Activated CD8-positive, alpha-beta T cell treated with anti-CD3 and anti-CD28 coated beads for 36 hours (primary cell): ENCODE results near the gene FGD1. TPM values are rescaled to one million over a fixed set of nuclear protein-coding genes. Genes with fewer than 3 reads are reported as not detected.

Source experiments
- ATAC-seq: fragments of 200-7000 bp; cut with Tn5 transposase; one replicate; pipeline ENCODE4 v1.10.0; 2021; ENCODE audit warnings: mild to moderate bottlenecking, moderate library complexity
- CTCF ChIA-PET: fragments of 350-600 bp; sonication (Branson Sonifier 250); formaldehyde crosslinking; loops from one replicate; lab custom pipeline; 2021; ENCODE audit warnings: antibody characterized with exemption; lab: Charles Lee
- POLR2A ChIA-PET: fragments of 350-600 bp; sonication (Branson Sonifier 250); formaldehyde crosslinking; loops from one replicate; lab custom pipeline; 2021; ENCODE audit warnings: antibody characterized with exemption; lab: Charles Lee
- DNase-seq: peaks from one replicate; pipeline ENCODE4 v3.0.0-alpha.2; 2020
- H3K27ac Mint-ChIP-seq: one replicate; pipeline ENCODE4 v1.8.0; 2021; ENCODE audit warnings: mild to moderate bottlenecking, mixed read lengths
- H3K27me3 Mint-ChIP-seq: one replicate; pipeline ENCODE4 v1.8.0; 2021; ENCODE audit warnings: mixed read lengths
- H3K36me3 Mint-ChIP-seq: one replicate; pipeline ENCODE4 v1.8.0; 2021; ENCODE audit warnings: low read depth, mixed read lengths
- H3K4me1 Mint-ChIP-seq: one replicate; pipeline ENCODE4 v1.8.0; 2021; ENCODE audit warnings: low read depth, mixed read lengths
- H3K4me3 Mint-ChIP-seq: one replicate; pipeline ENCODE4 v1.8.0; 2021; ENCODE audit warnings: mild to moderate bottlenecking, moderate library complexity, mixed read lengths
- H3K9me3 Mint-ChIP-seq: one replicate; pipeline ENCODE4 v1.8.0; 2021; ENCODE audit warnings: mixed read lengths
- CTCF ChIP-seq: fragments of 200-600 bp; IDR thresholded peaks from one replicate; pipeline ENCODE4 v1.8.0; 2022; ENCODE audit warnings: antibody characterized with exemption, mild to moderate bottlenecking
- intact Hi-C: fragments of 100-400 bp; cut with micrococcal nuclease; formaldehyde crosslinking; loops from one replicate; pipeline ENCODE4 v1.10.0; 2022
- total RNA-seq, 2 experiments: library from RNA; stranded (reverse); gene quantifications; one replicate each; pipeline ENCODE4 v1.2.3, GENCODE V29; 2021

FGD1 gene
- total RNA-seq, 2 experiments from 2014 or later, result 0.07 TPM

GRCh38 chrX:54444752-54445151 lies 51.3 kb downstream of the FGD1 start:
- H3K27ac Mint-ChIP-seq, result peak overlapping the region; percentile 30
- H3K4me1 Mint-ChIP-seq, result peaks cover 24% of the 10 kb centered on the region
- ATAC-seq, result no peak
- TF ChIP-seq CTCF, result no peak
- ChIA-PET CTCF (no interaction called here), POLR2A (no interaction called here)
- no peak overlapping the region for H3K4me3 Mint-ChIP-seq
- H3K9me3 Mint-ChIP-seq, result no peaks in the 10 kb centered on the region
- no peak for DNase-seq
- intact Hi-C loops, result no loop called here
- H3K27me3 Mint-ChIP-seq, result no peaks in the 10 kb centered on the region
- H3K36me3 Mint-ChIP-seq, result peaks cover 22% of the 10 kb centered on the region

GRCh38 chrX:54442790-54443189 lies 53.2 kb downstream of the FGD1 start:
- H3K27me3 Mint-ChIP-seq, result no peaks in the 10 kb centered on the region

GRCh38 chrX:54439960-54440871 lies 55.8 kb downstream of the FGD1 start, which contains the start of gene TSR2:
Gene TSR2 (plus strand): TSS chrX:54440404. CDS start chrX:54440422, 18 bp downstream.
- intact Hi-C loops, result no loop called here
- Mint-ChIP-seq H3K27me3 (no peaks in the 10 kb centered on the region), H3K36me3 (peaks cover 19% of the 10 kb centered on the region), H3K9me3 (no peaks in the 10 kb centered on the region), H3K27ac (peak within 1 kb of the TSS; percentile 87), H3K4me3 (peak within 1 kb of the TSS; percentile 88), H3K4me1 (peaks cover 24% of the 10 kb centered on the region)
- TF ChIP-seq CTCF, result no peak
- peak; percentile 88 for DNase-seq
- CTCF ChIA-PET, result interaction anchor here (0.6 to 1.3 kb wide), 2 partner anchors 259 to 340 kb away, joined by 3 read pairs; no protein-coding TSS in a partner anchor
- peak; percentile 97 for ATAC-seq
- POLR2A ChIA-PET, result interaction anchor here (0.8 to 1.4 kb wide), 4 partner anchors 14 to 263 kb away, joined by 3 to 4 read pairs (median 4); partner anchors contain the start of gene FAM120C

More at GRCh38 chrX:54442790-54443189, 53.2 kb downstream of the FGD1 start:
- TF ChIP-seq CTCF, result no peak
- DNase-seq, result no peak
- Mint-ChIP-seq H3K4me1 (peaks cover 24% of the 10 kb centered on the region), H3K27ac (no peak overlapping the region), H3K9me3 (no peaks in the 10 kb centered on the region), H3K4me3 (no peak overlapping the region), H3K36me3 (peaks cover 22% of the 10 kb centered on the region)
- no peak for ATAC-seq
- ChIA-PET POLR2A (no interaction called here), CTCF (no interaction called here)
- intact Hi-C loops, result no loop called here

DNA sequence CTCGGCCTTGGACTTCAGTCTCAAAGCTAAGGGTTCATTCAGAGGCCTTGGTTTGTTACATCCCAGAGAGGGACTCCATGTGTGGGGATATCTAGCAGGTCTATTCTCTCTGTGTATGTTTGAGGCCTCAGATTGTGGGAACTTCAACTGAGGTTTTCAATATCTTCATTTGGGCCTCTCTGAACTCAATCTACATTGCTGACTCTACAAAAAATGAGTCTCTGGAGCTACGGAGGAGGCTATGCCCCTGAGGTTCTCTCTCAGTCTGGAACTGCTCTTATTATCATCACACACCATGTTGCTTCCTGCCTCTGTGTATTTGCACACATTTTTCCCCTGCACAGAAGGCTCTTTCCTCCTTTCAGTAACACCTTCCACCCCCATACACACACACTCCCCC lies 60.9 kb downstream of the FGD1 start:
- H3K9me3 Mint-ChIP-seq, result no peaks in the 10 kb centered on the region
- ChIA-PET POLR2A (no interaction called here), CTCF (no interaction called here)
- H3K27ac Mint-ChIP-seq, result no peak overlapping the region
- H3K4me3 Mint-ChIP-seq, result no peak overlapping the region
- intact Hi-C loops, result no loop called here
- ATAC-seq (no peak), DNase-seq (no peak)
- no peaks in the 10 kb centered on the region for H3K36me3 Mint-ChIP-seq
- no peaks in the 10 kb centered on the region for H3K27me3 Mint-ChIP-seq
- no peaks in the 10 kb centered on the region for H3K4me1 Mint-ChIP-seq
- TF ChIP-seq CTCF, result no peak

- intact Hi-C loops, result no loop called here
- no peak for TF ChIP-seq CTCF
- no peaks in the 10 kb centered on the region for H3K36me3 Mint-ChIP-seq
- peaks cover 2% of the 10 kb centered on the region for H3K27me3 Mint-ChIP-seq
- ChIA-PET POLR2A (no interaction called here), CTCF (no interaction called here)
- ATAC-seq (no peak), DNase-seq (no peak)
- H3K27ac Mint-ChIP-seq, result no peak overlapping the region
- H3K4me3 Mint-ChIP-seq, result no peak overlapping the region
- no peaks in the 10 kb centered on the region for H3K4me1 Mint-ChIP-seq
- no peaks in the 10 kb centered on the region for H3K9me3 Mint-ChIP-seq
Measured at GRCh38 chrX:54430519-54430918, 65.5 kb downstream of the FGD1 start.
